HepG2 (cell line): ENCODE measurements around the gene TWNK. TPM values are rescaled to one million over a fixed set of nuclear protein-coding genes. Genes with fewer than 3 reads are reported as not detected.
A peak's percentile ranks its signal among the peaks of the same experiment; 100 is the strongest.

Experiments used
- ELF1 ChIP-seq: sonication (generic); formaldehyde crosslinking; IDR thresholded peaks from 2 replicates; pipeline ENCODE4 v1.4.0; 2020; ENCODE audit warnings: missing genetic modification reagents
- ETV5 ChIP-seq: IDR thresholded peaks from 2 replicates; pipeline ENCODE4 v1.6.1; 2018; ENCODE audit warnings: missing biosample characterization, missing genetic modification reagents, inconsistent platforms, borderline replicate concordance
- HMG20A ChIP-seq: IDR thresholded peaks from 2 replicates; pipeline ENCODE4 v1.6.1; 2016; ENCODE audit warnings: borderline replicate concordance
- JUN ChIP-seq: sonication (generic); formaldehyde crosslinking; IDR thresholded peaks from 2 replicates; pipeline ENCODE4 v1.4.0; 2020; ENCODE audit warnings: mild to moderate bottlenecking, missing genetic modification reagents
- MLLT10 ChIP-seq: sonication (generic); formaldehyde crosslinking; IDR thresholded peaks from 2 replicates; pipeline ENCODE4 v1.4.0; 2020; ENCODE audit warnings: missing genetic modification reagents
- NFIC ChIP-seq: IDR thresholded peaks from 2 replicates; pipeline ENCODE4 v1.6.1; 2012; ENCODE audit warnings: mild to moderate bottlenecking, low read length, inconsistent platforms
- NR2C2 ChIP-seq: sonication (generic); formaldehyde crosslinking; IDR thresholded peaks from 2 replicates; pipeline ENCODE4 v1.4.0; 2020; ENCODE audit warnings: missing genetic modification reagents, mild to moderate bottlenecking, moderate library complexity, borderline replicate concordance
- PRPF4 ChIP-seq: fragments of 200-400 bp; formaldehyde crosslinking; IDR thresholded peaks from 2 replicates; pipeline ENCODE4 v1.6.1; 2016; ENCODE audit warnings: low read length, low read depth; ENCODE audit not compliant: poor library complexity, severe bottlenecking
- SAFB2 ChIP-seq: sonication (generic); formaldehyde crosslinking; IDR thresholded peaks from 2 replicates; pipeline ENCODE4 v1.5.1; 2020; ENCODE audit warnings: missing genetic modification reagents, low read depth, mild to moderate bottlenecking, borderline replicate concordance
- ZIK1 ChIP-seq: sonication (generic); formaldehyde crosslinking; IDR thresholded peaks from 2 replicates; pipeline ENCODE4 v1.5.0; 2020; ENCODE audit warnings: mild to moderate bottlenecking, low read depth, missing genetic modification reagents, borderline replicate concordance
- ZNF232 ChIP-seq: sonication (generic); formaldehyde crosslinking; IDR thresholded peaks from 2 replicates; pipeline ENCODE4 v1.4.0; 2020; ENCODE audit warnings: missing genetic modification reagents, borderline replicate concordance
- ZNF235 ChIP-seq: sonication (generic); formaldehyde crosslinking; IDR thresholded peaks from 2 replicates; pipeline ENCODE4 v1.8.1; 2023; ENCODE audit warnings: mild to moderate bottlenecking, missing genetic modification reagents, borderline replicate concordance
- ZNF329 ChIP-seq: sonication (generic); formaldehyde crosslinking; IDR thresholded peaks from 2 replicates; pipeline ENCODE4 v1.9.0; 2021; ENCODE audit warnings: low read depth, mild to moderate bottlenecking, missing genetic modification reagents
- ZNF446 ChIP-seq: sonication (generic); formaldehyde crosslinking; IDR thresholded peaks from 2 replicates; pipeline ENCODE4 v1.5.0; 2020; ENCODE audit warnings: mild to moderate bottlenecking, missing genetic modification reagents
- ZNF484 ChIP-seq: sonication (generic); formaldehyde crosslinking; IDR thresholded peaks from 2 replicates; pipeline ENCODE4 v1.5.1; 2020; ENCODE audit warnings: mild to moderate bottlenecking, low read depth, missing genetic modification reagents, borderline replicate concordance
- ZNF530 ChIP-seq: sonication (generic); formaldehyde crosslinking; IDR thresholded peaks from 2 replicates; pipeline ENCODE4 v1.5.0; 2020; ENCODE audit warnings: low read depth, mild to moderate bottlenecking, missing genetic modification reagents
- ZNF614 ChIP-seq: IDR thresholded peaks from 2 replicates; pipeline ENCODE4 v1.6.1; 2018; ENCODE audit warnings: missing biosample characterization, missing genetic modification reagents, inconsistent platforms, borderline replicate concordance
- ZNF782 ChIP-seq: sonication (generic); formaldehyde crosslinking; IDR thresholded peaks from 2 replicates; pipeline ENCODE4 v1.4.0; 2020; ENCODE audit warnings: missing genetic modification reagents, mild to moderate bottlenecking, borderline replicate concordance
- ZZZ3 ChIP-seq: sonication (generic); formaldehyde crosslinking; IDR thresholded peaks from 2 replicates; pipeline ENCODE4 v1.4.0; 2020; ENCODE audit warnings: missing genetic modification reagents, mild to moderate bottlenecking, borderline replicate concordance
- polyA plus RNA-seq, 8 experiments: library from polyadenylated mRNA; depleted of rRNA in 3 of 8; stranded (reverse) in 7 of 8; unstranded in 1 of 8; fragments of >200 nt; fragmentation: Illumina TruSeq in 4 of 8; extraction: Trizol in 4 of 8; gene quantifications; 2 replicates each; pipeline versions ENCODE4 v1.2.1 to v1.2.3, GENCODE V29; 2011 to 2016; ENCODE audit warnings: low read depth in 4 of 8, missing spikeins in 1 of 8, mixed read lengths in 1 of 8; ENCODE audit not compliant: insufficient read depth in 1 of 8
- total RNA-seq, 5 experiments: library from RNA; depleted of rRNA; stranded (reverse); fragments of >200 nt; fragmentation: Illumina TruSeq; extraction: Trizol; gene quantifications; 2 replicates each; pipeline ENCODE4 v1.2.3, GENCODE V29; 2016; ENCODE audit warnings: low read depth in 1 of 5
- TF ChIP-seq, protein P1 (sequence below): sonication (generic); formaldehyde crosslinking; conservative IDR thresholded peaks from 2 replicates; pipeline ENCODE4 v1.4.0; 2020; ENCODE audit warnings: missing genetic modification reagents
- TF ChIP-seq, protein P2 (sequence below): sonication (generic); formaldehyde crosslinking; IDR thresholded peaks from 2 replicates; pipeline ENCODE4 v1.4.0; 2020; ENCODE audit warnings: missing genetic modification reagents, borderline replicate concordance
- TF ChIP-seq, protein P3 (sequence below): sonication (generic); formaldehyde crosslinking; IDR thresholded peaks from 2 replicates; pipeline ENCODE4 v1.5.0; 2020; ENCODE audit warnings: missing genetic modification reagents, mild to moderate bottlenecking, borderline replicate concordance
- TF ChIP-seq, protein P4 (sequence below): sonication (generic); formaldehyde crosslinking; IDR thresholded peaks from 2 replicates; pipeline ENCODE4 v1.4.0; 2020; ENCODE audit warnings: missing genetic modification reagents, low read depth, mild to moderate bottlenecking, borderline replicate concordance

Gene TWNK
- total and polyA plus RNA-seq, 2 of the 13 experiments (the other 11 are each of a cell fraction or from before 2014, with no cell fraction given), result 10.7 to 16.5 TPM

DNA sequence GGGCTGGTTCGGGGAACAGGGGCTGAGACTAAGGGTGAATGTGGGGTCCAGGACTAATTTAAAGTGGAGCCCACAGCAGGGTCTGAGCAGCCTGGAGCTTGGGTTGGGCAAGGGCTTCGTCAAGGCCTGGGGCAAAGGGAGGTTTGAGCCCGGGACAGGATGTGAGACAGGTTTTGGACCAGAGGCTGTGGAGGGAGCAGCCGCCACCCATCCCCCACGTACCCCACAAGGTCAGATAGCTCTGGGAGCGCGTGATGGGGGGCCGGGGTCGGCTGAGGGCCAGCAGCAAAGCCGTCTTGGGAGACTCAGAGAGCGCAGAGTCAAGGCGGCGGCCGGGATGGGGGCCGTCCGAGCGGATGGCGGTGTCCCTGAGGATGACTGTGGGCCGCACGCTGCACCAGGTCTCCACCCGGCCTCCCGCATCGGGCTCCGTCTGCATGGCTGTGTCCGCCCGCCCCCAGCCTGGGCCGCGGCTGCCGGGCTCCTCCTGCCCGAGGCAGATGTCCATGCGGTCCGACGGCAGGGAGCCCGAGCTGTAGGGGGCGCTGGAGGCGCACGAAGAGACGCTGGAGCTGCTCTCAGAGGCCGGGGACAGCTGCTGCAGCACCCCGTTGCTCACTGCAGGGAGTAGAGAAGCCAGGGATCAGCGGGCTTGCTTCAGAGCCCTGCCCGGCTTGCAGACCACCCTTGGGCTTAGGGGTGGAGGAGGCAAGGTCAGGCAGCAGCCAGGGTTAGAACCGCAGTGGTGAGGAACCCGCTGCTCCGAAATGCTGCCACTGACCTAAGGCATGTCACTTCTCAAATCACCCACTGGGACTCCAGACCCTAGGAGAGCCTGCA is 31.5 kb downstream of the TWNK start (continued):
- TF ChIP-seq, protein P1, sequence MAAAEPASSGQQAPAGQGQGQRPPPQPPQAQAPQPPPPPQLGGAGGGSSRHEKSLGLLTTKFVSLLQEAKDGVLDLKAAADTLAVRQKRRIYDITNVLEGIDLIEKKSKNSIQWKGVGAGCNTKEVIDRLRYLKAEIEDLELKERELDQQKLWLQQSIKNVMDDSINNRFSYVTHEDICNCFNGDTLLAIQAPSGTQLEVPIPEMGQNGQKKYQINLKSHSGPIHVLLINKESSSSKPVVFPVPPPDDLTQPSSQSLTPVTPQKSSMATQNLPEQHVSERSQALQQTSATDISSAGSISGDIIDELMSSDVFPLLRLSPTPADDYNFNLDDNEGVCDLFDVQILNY (CRISPR knock-in tag), result peak; percentile 13; the same call in 1 of the 2 replicates
- TF ChIP-seq ZIK1 (no peak), HMG20A (no peak), ELF1 (CRISPR knock-in tag) (0 out of 2 replicates have a peak, but pooled peaks have one; percentile 43), ZZZ3 (CRISPR knock-in tag) (no peak; the same call in 1 of the 2 replicates), JUN (no peak), ZNF484 (CRISPR knock-in tag) (no peak), ZNF782 (no peak), ZNF614 (peak; percentile 73; the same call in 1 of the 2 replicates), ZNF232 (CRISPR knock-in tag) (peak; percentile 31; the same call in 1 of the 2 replicates), MLLT10 (CRISPR knock-in tag) (no peak), NR2C2 (no peak), ZNF235 (0 out of 2 replicates have a peak, but pooled peaks have one; percentile 84), NFIC (no peak), ZNF446 (no peak), ZNF530 (CRISPR knock-in tag) (no peak), SAFB2 (CRISPR knock-in tag) (peak; percentile 47; the same call in 1 of the 2 replicates), PRPF4 (no peak), ETV5 (CRISPR knock-in tag) (no peak; the same call in 1 of the 2 replicates), ZNF329 (0 out of 2 replicates have a peak, but pooled peaks have one; percentile 36)
- TF ChIP-seq, protein P2, sequence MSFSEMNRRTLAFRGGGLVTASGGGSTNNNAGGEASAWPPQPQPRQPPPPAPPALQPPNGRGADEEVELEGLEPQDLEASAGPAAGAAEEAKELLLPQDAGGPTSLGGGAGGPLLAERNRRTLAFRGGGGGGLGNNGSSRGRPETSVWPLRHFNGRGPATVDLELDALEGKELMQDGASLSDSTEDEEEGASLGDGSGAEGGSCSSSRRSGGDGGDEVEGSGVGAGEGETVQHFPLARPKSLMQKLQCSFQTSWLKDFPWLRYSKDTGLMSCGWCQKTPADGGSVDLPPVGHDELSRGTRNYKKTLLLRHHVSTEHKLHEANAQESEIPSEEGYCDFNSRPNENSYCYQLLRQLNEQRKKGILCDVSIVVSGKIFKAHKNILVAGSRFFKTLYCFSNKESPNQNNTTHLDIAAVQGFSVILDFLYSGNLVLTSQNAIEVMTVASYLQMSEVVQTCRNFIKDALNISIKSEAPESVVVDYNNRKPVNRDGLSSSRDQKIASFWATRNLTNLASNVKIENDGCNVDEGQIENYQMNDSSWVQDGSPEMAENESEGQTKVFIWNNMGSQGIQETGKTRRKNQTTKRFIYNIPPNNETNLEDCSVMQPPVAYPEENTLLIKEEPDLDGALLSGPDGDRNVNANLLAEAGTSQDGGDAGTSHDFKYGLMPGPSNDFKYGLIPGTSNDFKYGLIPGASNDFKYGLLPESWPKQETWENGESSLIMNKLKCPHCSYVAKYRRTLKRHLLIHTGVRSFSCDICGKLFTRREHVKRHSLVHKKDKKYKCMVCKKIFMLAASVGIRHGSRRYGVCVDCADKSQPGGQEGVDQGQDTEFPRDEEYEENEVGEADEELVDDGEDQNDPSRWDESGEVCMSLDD, result no peak
- TF ChIP-seq, protein P3, sequence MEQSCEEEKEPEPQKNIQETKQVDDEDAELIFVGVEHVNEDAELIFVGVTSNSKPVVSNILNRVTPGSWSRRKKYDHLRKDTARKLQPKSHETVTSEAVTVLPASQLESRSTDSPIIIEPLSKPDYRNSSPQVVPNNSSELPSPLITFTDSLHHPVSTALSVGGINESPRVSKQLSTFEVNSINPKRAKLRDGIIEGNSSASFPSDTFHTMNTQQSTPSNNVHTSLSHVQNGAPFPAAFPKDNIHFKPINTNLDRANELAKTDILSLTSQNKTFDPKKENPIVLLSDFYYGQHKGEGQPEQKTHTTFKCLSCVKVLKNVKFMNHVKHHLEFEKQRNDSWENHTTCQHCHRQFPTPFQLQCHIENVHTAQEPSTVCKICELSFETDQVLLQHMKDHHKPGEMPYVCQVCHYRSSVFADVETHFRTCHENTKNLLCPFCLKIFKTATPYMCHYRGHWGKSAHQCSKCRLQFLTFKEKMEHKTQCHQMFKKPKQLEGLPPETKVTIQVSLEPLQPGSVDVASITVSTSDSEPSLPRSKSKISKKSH (CRISPR knock-in tag), result no peak; the same call in 1 of the 2 replicates
- TF ChIP-seq, protein P4, sequence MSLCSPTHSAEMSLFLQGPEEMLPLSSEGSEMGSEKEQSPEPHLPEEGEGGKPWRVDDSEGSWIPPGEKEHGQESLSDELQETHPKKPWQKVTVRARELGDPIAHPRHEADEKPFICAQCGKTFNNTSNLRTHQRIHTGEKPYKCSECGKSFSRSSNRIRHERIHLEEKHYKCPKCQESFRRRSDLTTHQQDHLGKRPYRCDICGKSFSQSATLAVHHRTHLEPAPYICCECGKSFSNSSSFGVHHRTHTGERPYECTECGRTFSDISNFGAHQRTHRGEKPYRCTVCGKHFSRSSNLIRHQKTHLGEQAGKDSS (CRISPR knock-in tag), result no peak
